ENCODE data around the gene ZNF675. TPM values are rescaled to one million over a fixed set of nuclear protein-coding genes. Genes with fewer than 3 reads are reported as not detected.
"Not testable (repeated sequence)": the region's sequence is repeated elsewhere in the genome, so short reads cannot be mapped to it uniquely, and the experiment has no call there.

ZNF675 gene
- total RNA-seq, result 10 to 100 TPM; 15.2 to 17.2 TPM

- ChIA-PET POLR2A (interaction anchor here (0.6 to 1.8 kb wide), 8 partner anchors 21 to 436 kb away, joined by 3 to 16 read pairs (median 4); partner anchors contain the start of genes ZNF254, ZNF681, ZNF724 and ZNF726), CTCF (interaction anchor here (1.6 kb wide), 1 partner anchor 72 kb away, joined by 10 read pairs; the partner anchor contains the start of gene ZNF681)
These were observed at the start of gene ZNF675 for GRCh38 chr19:23686621-23687423. TSS of gene ZNF675 (minus strand) at chr19:23687212. CDS start at chr19:23687033, 179 bp downstream.

- POLR2A ChIA-PET, CTCF ChIA-PET: not testable (repeated sequence)
These were observed 43.9 kb upstream of the ZNF675 start for GRCh38 chr19:23730729-23731465.

- CTCF ChIA-PET, POLR2A ChIA-PET: not testable (repeated sequence)
These were observed 37.1 kb upstream of the ZNF675 start for GRCh38 chr19:23724161-23724560.

- CTCF ChIA-PET, result no interaction called here
- POLR2A ChIA-PET, result no interaction called here
These were observed 31.8 kb upstream of the ZNF675 start for GRCh38 chr19:23718802-23719201.

- ChIA-PET CTCF (no interaction called here), POLR2A (no interaction called here)
These were observed 29.8 kb upstream of the ZNF675 start for GRCh38 chr19:23716792-23717191.

- CTCF ChIA-PET, result no interaction called here
These were observed 22.3 kb upstream of the ZNF675 start for GRCh38 chr19:23709347-23709746.

GRCh38 chr19:23706657-23707056, 19.6 kb upstream of the ZNF675 start:
- ChIA-PET CTCF (interaction anchor here (0.7 kb wide), 2 partner anchors 12 to 44 kb away, joined by 3 to 5 read pairs; no protein-coding TSS in a partner anchor), POLR2A (no interaction called here)

More at GRCh38 chr19:23709347-23709746, 22.3 kb upstream of the ZNF675 start:
- POLR2A ChIA-PET, result no interaction called here

- ChIA-PET CTCF (interaction anchor here (1.2 kb wide), 1 partner anchor 8 kb away, joined by 3 read pairs; no protein-coding TSS in a partner anchor), POLR2A (no interaction called here)
These were observed 12.5 kb upstream of the ZNF675 start for GRCh38 chr19:23699521-23699860.

GRCh38 chr19:23698711-23699520, 11.9 kb upstream of the ZNF675 start:
- ChIA-PET CTCF (interaction anchor here (1.2 kb wide), 1 partner anchor 8 kb away, joined by 3 read pairs; no protein-coding TSS in a partner anchor), POLR2A (no interaction called here)

- CTCF ChIA-PET, POLR2A ChIA-PET: not testable (repeated sequence)
These were observed 5.9 kb upstream of the ZNF675 start for GRCh38 chr19:23692937-23693336.

GRCh38 chr19:23673132-23673531, 13.9 kb downstream of the ZNF675 start:
- CTCF ChIA-PET, result no interaction called here
- POLR2A ChIA-PET, result interaction anchor here (0.6 kb wide), 1 partner anchor 61 kb away, joined by 3 read pairs; no protein-coding TSS in a partner anchor

- POLR2A ChIA-PET, CTCF ChIA-PET: not testable (repeated sequence)
These were observed 18.4 kb downstream of the ZNF675 start for GRCh38 chr19:23668606-23669005.

- POLR2A ChIA-PET, result no interaction called here
- CTCF ChIA-PET, result no interaction called here
These were observed 21.2 kb downstream of the ZNF675 start for GRCh38 chr19:23665651-23666410.

GRCh38 chr19:23649817-23650216, 37.2 kb downstream of the ZNF675 start:
- CTCF ChIA-PET, POLR2A ChIA-PET: not testable (repeated sequence)

Other genes with a start within 250 kb of the ZNF675 start
- 1 to 10 TPM; 4.2 to 5.5 TPM for gene ZNF681, start 71.7 kb upstream of the ZNF675 start, total RNA-seq
- 10 to 100 TPM; 15.4 to 15.6 TPM for gene ZNF726, start 227.7 kb upstream of the ZNF675 start, total RNA-seq

Data from activated CD8-positive, alpha-beta memory T cell treated with anti-CD3 and anti-CD28 coated beads for 36 hours (primary cell).